CD4-positive, alpha-beta T cell treated with Interleukin-17A for 1 hour (primary cell): ENCODE measurements around the gene TK1.

ENCODE experiments used
- DNase-seq: peaks from one replicate; pipeline ENCODE4 v3.0.0-alpha.2; 2020

TK1 gene

DNA sequence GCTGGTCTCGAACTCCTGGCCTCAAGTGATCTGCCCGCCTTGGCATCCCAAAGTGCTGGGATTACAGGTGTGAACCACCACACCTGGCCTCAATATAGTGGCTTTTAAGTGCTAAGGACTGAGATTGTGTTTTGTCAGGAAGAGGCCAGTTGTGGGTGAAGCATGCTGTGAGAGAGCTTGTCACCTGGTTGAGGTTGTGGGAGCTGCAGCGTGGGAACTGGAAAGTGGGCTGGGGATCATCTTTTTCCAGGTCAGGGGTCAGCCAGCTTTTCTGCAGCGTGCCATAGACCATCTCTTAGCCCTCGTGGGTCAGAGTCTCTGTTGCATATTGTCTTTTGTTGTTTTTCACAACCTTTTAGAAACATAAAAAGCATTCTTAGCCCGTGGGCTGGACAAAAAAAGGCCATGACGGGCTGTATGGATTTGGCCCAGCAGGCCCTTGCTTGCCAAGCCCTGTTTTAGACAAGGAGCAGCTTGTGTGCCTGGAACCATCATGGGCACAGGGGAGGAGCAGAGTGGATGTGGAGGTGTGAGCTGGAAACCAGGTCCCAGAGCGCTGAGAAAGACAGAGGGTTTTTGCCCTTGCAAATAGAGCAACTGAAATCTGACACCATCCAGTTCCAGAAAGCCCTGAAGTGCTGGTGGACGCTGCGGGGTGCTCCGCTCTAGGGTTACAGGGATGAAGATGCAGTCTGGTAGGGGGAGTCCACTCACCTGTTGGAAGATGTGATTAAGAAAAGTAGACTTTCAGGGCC is 32.7 kb upstream of the TK1 start:
- no peak for DNase-seq

DNA sequence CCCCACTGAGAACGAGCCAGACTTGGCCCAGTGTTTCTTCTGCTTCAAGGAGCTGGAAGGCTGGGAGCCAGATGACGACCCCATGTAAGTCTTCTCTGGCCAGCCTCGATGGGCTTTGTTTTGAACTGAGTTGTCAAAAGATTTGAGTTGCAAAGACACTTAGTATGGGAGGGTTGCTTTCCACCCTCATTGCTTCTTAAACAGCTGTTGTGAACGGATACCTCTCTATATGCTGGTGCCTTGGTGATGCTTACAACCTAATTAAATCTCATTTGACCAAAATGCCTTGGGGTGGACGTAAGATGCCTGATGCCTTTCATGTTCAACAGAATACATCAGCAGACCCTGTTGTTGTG is 27.8 kb upstream of the TK1 start:
- DNase-seq: no peak

DNA sequence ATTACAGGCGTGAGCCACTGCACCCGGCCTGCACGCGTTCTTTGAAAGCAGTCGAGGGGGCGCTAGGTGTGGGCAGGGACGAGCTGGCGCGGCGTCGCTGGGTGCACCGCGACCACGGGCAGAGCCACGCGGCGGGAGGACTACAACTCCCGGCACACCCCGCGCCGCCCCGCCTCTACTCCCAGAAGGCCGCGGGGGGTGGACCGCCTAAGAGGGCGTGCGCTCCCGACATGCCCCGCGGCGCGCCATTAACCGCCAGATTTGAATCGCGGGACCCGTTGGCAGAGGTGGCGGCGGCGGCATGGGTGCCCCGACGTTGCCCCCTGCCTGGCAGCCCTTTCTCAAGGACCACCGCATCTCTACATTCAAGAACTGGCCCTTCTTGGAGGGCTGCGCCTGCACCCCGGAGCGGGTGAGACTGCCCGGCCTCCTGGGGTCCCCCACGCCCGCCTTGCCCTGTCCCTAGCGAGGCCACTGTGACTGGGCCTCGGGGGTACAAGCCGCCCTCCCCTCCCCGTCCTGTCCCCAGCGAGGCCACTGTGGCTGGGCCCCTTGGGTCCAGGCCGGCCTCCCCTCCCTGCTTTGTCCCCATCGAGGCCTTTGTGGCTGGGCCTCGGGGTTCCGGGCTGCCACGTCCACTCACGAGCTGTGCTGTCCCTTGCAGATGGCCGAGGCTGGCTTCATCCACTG is 27.3 kb upstream of the TK1 start, which contains the start of gene BIRC5:
TSS of gene BIRC5 (plus strand) at position 238 of the 690 bp plus-strand sequence. CDS start at position 302, 64 bp downstream.
- peak; percentile 88 for DNase-seq

DNA sequence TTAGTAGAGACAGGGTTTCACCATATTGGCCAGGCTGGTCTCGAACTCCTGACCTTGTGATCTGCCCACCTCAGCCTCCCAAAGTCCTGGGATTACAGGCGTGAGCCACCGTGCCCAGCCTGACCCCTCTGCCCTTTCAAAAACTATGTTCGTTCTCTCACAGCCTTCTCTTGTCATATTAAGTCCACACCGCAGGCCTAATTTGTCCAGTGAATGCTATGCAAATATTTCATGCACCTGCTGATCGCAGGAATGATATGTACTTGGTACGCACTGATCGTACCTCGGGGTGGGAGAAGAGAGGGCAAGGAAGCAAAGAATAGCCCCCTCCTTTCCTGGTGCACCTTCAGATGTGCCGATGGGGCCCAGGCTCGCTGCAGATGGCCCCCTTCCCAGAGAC is 24.2 kb upstream of the TK1 start:
- no peak for DNase-seq

DNA sequence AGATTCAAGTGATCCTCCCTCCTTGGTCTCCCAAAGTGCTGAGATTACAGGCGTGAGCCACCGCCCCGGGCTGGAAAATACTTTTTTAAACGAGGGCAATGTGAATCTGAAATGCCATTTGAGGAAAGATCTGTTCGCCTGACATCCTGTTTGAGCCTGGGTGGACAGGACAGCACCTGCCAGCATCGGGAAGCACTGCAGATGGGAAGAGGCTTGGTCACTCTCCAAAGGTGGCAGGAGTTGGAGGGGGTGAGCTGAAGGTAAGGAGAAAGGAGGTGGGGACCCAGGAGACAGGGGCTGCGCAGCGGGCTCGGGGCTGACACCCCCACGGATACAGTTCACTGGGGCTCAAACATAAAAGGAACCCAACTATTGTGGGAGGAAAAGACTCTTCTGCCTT is 23.3 kb upstream of the TK1 start:
- no peak for DNase-seq

DNA sequence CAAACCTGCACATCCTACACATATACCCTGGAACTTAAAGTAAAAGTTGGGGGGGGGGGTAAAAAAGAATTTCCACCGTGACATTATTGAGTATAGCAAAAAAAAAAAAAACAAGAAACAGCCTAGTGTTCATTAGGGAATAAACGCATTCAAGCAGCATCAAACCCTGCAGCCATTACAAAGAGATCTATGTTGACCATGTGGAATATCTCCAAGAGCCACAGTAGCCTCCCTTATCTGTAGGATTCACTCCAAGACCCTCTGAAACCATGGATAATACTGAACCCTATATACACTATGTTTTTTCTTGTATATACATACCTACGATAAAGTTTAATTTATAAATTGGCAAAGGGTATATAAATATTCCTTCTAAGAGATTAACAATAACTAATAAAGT is 21.6 kb upstream of the TK1 start:
- no peak for DNase-seq

DNA sequence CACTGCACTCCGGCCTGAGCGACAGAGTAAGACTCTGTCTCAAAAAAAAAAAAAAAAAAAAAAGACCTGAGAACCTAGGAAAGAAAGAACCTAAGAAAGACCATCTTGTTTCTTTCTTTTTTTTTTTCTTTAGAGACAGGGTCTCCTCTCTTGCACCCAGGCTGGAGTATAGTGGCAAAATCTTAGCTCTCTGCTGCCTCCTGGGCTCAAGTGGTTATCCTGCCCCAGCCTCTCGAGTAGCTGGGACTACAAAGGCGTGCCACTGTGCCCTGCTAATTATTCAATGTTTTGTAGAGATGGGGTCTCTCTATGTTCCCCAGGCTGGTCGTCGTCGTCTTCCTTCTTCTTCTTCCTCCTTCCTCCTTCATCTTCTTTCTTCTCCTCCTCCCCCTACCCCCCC is 19.4 kb upstream of the TK1 start:
- no peak for DNase-seq

DNA sequence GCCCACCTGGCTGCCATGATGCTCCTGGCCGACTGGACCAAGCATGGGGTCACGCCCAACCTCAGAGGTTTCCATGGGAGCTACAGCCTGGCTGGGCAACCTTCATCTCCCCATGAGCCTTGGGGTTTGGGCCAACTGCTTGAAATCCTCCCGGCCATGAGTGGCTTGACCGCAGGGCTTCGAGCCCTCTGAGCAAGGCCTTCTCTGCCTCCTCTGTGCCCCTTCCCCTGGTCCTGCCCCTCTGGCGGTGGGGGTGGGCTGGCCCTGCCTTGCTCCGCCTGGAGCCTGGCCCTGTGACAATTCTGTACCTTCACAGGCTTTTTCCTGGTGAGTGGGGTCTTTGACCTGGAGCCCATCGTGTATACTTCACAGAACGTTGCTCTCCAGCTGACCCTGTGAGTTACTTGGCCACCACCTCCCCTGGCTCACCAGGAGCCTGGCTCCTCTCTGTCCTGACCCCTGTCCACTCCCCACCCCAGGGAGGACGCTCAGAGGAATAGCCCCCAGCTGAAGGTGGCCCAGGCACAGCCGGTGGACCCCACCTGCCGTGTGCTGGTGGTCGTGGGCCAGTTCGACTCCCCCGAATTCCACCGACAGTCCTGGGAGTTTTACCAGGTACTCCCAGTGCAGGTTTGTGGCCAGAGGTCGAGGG is 18.4 kb upstream of the TK1 start:
- DNase-seq: no peak

DNA sequence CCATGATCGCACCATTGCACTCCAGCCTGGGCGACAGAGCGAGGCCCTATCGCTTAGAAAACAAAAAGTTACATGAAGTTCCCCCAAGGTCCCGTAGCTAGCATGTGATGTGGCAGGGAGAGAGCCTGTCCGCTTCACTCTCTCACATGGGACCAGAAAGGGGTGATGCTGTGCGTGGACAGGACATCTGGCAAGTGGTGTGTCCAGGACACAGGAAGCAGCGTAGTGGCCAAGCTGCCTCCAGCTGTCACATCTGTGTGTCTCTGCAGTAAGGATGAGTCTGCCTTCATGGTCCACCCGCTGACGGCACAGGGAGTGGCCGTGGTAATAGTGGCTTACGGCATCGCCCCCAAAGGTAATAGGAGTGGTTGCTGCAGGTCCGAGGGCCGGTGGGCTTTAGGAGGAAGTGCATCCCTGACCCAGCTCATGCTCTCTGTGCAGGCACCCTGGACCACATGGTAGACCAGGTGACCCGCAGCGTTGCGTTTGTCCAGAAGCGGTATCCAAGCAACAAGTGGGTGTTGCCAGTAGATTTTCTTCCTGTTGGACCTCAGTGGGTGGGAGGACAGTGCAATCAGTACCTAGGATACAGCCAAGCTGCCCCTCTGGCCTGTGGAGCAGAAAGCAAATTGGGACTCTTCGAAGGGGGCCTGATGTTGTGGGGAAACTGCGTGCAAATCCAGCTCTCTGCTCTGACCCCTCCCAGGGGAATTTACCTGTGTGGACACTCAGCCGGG is 17.7 kb upstream of the TK1 start:
- no peak for DNase-seq

DNA sequence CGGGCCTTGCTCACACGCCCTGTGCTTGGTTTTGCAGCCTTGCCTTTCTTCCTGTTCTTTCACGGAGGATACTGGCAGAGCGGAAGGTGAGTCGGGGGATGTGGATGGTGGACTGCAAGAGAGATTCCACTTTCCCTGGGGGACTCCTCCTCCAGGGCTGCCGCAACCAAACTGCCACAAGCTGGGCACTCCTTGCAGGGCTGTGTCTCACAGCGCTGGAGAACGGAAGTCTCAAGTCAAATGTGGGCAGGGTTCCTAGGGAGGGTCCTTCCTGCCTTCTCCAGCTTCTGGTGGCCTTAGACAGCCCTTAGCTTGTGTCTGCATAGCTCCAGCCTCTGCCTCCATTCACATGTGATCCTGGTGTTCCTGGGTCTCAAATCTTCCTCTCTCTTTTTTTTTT is 15.8 kb upstream of the TK1 start:
- no peak for DNase-seq

DNA sequence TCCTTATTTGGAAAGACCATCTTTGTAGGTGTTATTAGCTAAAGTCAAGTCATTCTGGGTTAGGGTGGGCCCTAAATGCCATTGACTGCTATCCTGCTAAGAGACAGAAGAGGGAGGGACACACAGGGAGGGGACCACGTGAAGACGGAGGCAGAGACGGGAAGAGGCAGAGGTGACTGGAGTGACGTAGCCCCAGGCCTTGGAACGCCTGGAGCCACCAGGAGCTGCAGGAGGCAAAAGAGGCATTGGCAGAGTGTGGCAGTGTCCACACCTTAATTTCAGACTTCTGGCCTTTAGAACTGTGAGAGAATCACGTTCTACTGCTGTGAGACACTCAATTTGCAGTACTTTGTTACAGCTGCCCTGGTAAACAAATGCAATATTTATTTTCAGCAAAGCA is 13.6 kb upstream of the TK1 start:
- DNase-seq: no peak

DNA sequence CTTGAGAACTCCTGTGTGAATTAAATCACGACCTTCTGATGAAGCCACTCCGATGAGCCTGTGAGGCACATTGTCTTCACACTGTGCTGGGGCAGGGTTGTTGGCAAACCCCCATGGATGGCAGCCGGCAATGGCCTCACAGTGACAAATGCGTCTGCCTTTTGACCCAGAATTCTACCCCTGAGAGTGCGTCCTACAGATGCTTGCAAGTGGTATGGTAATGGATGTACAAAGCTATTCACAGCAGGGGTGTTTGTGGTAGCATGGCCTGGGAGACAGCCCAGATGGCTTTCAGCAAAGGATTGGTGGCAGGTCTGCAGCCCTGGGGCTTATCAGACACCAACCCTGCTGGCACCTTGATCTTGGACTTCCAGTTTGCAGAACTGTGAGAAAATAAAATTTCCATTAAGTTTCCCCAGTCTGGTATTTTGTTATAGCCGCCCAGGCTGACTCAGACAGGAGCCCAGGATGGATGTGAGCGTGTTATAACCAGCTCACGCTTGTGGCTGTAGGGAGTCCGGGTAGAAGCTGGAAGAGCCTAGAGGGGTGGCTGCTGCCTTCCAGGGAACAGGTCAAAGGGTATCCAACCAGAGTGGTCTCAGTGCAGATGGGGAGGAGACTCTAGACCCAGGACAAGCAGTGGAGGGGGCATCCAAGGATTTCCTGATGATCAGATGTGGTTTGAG is 10.4 kb upstream of the TK1 start:
- no peak for DNase-seq

DNA sequence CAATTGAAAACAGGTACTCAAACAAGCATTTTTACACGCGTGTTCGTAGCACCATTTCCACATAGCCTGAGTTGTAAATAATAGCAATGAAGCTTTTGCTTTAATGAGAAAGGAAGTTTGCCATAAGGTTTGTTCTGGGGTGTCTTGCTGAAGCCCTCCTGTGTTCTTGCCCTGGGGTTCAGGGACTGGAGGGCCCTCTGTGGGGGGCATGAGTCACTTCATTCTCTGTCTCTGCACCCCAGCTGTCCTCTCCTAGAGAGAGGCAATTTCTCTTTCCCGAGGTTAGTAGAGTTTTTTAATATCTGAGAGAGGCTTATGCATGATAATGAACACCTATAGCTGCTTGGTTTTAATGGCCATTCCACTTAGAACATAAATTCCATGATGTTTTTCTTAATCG is 9.9 kb upstream of the TK1 start:
- DNase-seq: no peak

DNA sequence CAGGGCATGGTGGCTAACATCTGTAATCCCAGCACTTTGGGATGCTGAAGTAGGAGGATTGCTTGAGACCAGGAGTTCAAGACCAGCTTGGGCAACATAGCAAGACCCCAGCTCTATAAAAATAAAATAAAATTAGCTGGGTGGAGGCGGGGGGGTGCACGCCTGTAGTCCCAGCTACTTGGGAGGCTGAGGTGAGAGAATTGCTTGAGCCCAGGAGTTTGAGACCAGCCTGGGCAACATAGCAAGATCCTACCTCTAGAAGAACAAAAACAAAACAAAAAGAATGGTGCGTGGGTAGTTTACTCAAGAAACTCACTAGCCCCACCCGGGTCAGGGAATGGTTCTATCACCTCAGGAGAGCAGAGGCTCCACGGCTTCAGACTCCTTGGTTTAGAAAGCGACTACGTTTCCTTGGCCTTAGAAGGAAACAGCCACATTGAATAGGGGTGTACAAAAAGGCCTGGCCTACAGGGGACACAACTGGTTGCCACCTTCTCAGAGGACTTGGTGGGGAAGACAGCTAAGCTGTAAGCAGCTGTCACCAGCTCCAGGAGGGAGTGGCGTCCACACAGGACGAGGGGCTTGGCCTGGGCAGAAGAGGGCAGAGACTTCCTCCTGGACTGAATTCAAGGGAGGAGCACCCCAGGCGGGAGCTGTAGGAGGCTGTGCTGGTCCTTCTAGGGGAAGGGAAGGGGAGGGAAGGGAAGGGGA is 716 bp downstream of the TK1 start:
- DNase-seq: no peak

DNA sequence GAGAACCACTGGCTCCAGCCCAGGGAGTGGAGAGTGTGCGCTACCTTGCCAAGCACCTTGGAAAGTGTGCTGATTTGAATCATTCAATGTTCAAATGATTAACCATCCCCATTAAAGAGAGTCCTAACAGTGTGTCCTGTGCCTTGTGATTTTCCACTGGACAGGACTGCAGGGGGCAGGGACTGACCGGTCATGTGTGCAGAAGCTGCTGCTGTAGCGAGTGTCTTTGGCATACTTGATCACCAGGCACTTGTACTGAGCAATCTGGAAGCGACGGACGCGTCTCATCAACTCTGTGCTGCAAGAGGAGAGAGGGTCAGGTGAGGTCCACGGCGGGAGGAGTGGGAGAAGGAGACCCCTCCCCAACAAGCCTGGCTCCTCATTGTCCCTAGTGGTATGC is 2.0 kb downstream of the TK1 start:
- DNase-seq: no peak

DNA sequence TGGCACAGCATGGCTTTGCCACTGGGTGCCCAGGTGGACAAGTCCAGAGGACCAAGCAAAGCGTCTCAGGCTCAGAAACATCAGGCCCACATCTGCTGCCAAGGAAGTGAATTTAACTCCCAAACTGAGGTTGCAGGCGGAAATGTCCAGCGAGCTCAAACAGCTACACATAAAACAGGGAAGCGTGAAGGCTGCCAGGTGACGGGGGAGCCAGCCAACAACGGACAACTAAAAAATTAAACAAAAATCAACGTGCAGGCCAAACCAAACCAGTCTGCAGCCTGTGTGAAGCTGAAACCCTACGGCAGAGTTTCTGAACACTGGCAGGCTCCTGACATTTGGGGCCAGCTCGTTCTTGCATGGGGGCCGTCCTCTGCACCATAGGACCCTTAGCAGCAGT is 2.5 kb downstream of the TK1 start:
- DNase-seq: no peak

DNA sequence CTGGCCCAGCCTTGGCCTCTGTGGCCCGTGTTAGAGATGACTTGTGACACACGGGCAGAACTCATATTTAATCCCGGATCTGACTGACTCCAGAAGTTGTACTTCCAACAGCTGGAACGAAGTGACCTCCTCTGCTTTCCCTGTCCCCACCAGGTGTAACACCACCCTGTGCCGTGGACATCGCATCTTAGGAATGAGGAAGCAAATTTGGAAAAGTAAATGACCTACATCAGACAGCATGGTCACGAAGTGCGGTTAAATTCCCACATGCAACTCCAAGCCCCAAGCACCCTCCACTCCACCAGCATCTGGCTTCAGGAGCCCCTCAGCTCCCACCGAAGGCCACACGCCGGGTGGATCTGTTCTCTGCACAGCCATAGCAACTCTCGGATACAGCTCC is 2.9 kb downstream of the TK1 start:
- DNase-seq: no peak

DNA sequence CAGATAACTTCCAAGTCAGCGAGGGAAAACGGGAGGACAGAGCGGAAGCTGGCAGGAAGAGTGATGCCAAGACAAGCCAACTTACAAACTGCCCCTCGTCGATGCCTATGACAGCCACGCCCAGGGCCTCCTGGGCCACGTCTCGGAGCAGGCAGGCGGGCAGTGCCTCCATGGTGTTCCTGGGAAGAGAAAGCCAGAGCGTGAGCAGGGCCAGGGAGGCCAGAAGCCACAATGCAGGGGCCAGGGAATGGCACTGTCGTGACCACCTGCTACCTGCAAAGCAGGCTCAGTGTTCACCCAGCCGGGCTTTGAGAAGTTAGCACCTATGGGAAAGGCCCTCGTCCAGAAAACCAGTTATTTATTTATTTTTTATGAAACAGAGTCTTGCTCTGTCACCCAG is 4.3 kb downstream of the TK1 start:
- DNase-seq: no peak

DNA sequence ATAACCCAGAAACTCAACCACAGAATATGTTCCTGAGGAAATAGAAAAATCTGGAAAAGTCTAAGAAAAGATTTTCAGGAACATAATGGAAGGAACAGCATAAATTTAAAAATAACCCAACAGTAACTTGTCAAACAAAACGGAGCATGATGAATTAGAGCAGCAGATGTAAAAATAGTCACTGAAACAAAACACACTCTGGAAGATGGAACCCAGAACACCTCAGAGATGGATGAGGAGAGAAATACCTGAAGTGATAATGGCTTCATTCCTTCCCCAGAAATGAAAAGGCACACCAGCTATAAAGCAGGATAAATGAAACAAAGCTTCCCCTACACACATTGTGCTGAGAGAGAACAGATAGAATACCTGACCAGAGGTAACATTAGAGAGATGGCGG is 6.3 kb downstream of the TK1 start:
- no peak for DNase-seq

DNA sequence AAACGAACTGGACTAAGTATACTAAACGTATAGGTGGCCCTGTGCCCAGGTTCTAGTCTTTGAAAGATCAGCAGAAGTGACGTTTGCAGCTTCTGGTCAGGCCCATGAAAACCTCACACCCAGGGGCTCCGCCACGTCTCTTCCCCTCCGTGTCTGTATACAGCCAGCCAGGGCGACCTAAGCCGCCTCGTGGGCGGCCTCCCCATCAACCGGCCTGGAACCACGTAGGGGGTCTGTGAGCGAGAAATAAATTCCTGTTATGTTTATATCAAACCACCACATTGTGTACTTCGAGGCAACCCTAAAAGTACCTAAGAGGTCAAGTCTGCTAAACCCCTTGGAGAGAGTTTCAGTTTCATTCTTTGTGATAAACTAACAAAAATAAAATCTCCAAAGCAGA is 6.8 kb downstream of the TK1 start:
- peak; percentile 6 for DNase-seq

DNA sequence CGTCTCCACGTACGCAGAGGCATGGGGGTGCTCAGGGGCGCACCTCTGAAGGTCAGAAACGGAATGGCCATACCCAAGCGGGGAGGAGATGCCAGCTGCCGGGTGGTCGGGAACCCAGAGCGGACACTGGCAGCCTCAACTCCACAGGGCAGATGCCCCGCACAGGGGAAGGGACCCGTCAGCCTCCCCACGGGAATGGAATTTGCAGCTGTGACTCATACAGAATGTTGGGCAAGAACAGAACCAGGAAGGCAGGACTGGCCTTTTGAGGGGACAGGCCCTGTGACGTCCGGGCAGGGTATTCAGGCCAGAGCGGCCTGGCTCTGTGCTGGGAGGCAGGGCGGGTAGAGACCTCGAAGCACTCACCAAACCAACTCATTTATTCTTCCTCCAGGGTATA is 7.5 kb downstream of the TK1 start:
- DNase-seq: no peak

DNA sequence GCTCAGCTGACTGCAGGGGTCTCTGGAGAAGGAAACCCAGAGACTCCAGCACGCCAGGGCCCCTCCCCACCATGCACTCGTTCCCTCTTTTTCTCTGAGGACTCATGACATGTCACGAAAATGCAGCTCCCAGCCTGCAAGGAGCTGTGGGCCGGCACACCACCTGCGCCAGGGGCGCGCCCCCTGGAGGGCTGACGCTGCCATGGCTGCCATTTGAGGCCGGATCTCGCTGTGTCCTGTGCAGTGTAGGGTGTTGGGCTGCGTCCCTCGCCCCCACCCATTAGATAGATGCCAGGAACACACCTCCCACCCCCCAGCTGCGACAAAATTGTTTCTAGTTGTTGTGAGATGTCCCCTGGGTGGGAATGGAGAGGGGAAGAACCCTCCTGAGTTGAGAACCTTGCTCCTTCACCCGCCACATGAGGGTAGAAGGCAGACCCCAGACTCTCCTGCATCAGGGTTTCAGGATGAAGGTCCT is 10.3 kb downstream of the TK1 start:
- DNase-seq: peak; percentile 79
